WTC11 (cell line): Measurements from ENCODE around the gene SPINT4.
"Not testable (repeated sequence)": the region's sequence is repeated elsewhere in the genome, so short reads cannot be mapped to it uniquely, and the experiment has no call there.

Source experiments
- CTCF ChIP-seq: fragments of 200-600 bp; IDR thresholded peaks from 2 replicates; pipeline ENCODE4 v1.8.0; 2022; ENCODE audit warnings: antibody characterized with exemption
- JUN ChIP-seq: sonication (generic); formaldehyde crosslinking; IDR thresholded peaks from 2 replicates; pipeline ENCODE4 v1.8.0; 2023; ENCODE audit warnings: mild to moderate bottlenecking, missing genetic modification reagents
- KAT7 ChIP-seq: sonication (generic); formaldehyde crosslinking; IDR thresholded peaks from 2 replicates; pipeline ENCODE4 v1.8.1; 2023; ENCODE audit warnings: missing genetic modification reagents, mild to moderate bottlenecking, borderline replicate concordance
- USF1 ChIP-seq: sonication (generic); formaldehyde crosslinking; IDR thresholded peaks from 2 replicates; pipeline ENCODE4 v1.8.0; 2022; ENCODE audit warnings: mild to moderate bottlenecking, missing genetic modification reagents
- ZNF219 ChIP-seq: sonication (generic); formaldehyde crosslinking; IDR thresholded peaks from 2 replicates; pipeline ENCODE4 v1.8.0; 2023; ENCODE audit warnings: missing genetic modification reagents, mild to moderate bottlenecking, borderline replicate concordance

- not testable (repeated sequence) for TF ChIP-seq KAT7 (CRISPR knock-in tag); JUN (CRISPR knock-in tag); CTCF; ZNF219 (CRISPR knock-in tag); USF1 (CRISPR knock-in tag)
Observed at GRCh38 chr20:45759921-45760320, 37.8 kb downstream of the SPINT4 start.
